Esophagus squamous epithelium (tissue), 4 donors: ENCODE measurements around the gene GNAI2.

Source experiments
- POLR2A ChIP-seq, 4 donors: fragments of 450-650 bp; IDR thresholded peaks; one replicate each; pipeline ENCODE4 v1.6.1; 2017; ENCODE audit warnings: antibody characterized with exemption in 4 of 4, mild to moderate bottlenecking in 4 of 4, moderate library complexity in 3 of 4
- TF ChIP-seq, protein P1 (sequence below), 6 experiments: fragments of 450-650 bp in 4 of 6; fragments of 200-600 bp in 2 of 6; sonication (generic) in 2 of 6; IDR thresholded peaks; one replicate each; pipeline ENCODE4 v1.5.1; 2016 to 2019; ENCODE audit warnings: antibody characterized with exemption in 6 of 6, mild to moderate bottlenecking in 4 of 6, moderate library complexity in 4 of 6

DNA sequence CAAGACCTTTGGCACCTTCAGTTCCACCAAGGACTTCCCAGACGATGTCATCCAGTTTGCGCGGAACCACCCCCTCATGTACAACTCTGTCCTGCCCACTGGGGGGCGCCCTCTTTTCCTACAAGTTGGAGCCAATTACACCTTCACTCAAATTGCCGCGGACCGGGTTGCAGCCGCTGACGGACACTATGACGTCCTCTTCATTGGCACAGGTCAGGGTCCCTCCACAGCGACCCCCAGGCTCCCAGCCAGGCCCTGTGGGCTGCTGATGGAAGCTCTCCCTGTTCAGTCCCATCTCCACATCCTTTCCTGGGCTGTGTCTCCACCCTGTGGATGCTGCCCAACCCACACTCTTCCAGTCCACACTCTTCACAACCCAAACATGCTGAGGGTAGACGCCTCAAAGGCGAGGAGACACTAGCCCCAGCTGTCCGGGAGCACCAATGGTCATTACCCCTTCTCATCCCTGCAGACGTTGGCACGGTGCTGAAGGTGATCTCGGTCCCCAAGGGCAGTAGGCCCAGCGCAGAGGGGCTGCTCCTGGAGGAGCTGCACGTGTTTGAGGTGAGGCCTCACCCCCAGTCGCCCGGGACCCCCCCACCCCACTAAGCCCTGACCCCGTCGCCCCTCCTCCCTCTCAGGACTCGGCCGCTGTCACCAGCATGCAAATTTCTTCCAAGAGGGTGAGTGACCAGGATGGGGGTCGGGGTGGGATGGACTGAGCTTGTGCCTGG, 38.5 kb downstream of the GNAI2 start:
- TF ChIP-seq, protein P1, sequence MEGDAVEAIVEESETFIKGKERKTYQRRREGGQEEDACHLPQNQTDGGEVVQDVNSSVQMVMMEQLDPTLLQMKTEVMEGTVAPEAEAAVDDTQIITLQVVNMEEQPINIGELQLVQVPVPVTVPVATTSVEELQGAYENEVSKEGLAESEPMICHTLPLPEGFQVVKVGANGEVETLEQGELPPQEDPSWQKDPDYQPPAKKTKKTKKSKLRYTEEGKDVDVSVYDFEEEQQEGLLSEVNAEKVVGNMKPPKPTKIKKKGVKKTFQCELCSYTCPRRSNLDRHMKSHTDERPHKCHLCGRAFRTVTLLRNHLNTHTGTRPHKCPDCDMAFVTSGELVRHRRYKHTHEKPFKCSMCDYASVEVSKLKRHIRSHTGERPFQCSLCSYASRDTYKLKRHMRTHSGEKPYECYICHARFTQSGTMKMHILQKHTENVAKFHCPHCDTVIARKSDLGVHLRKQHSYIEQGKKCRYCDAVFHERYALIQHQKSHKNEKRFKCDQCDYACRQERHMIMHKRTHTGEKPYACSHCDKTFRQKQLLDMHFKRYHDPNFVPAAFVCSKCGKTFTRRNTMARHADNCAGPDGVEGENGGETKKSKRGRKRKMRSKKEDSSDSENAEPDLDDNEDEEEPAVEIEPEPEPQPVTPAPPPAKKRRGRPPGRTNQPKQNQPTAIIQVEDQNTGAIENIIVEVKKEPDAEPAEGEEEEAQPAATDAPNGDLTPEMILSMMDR (IDR thresholded peaks at IDR 0.05) = peak; percentile 69 to 87 (median 78)
- no peak for TF ChIP-seq POLR2A (IDR thresholded peaks at IDR 0.05)
